HepG2 (cell line): Measurements from ENCODE around the gene KIAA1755. TPM values are rescaled to one million over a fixed set of nuclear protein-coding genes. Genes with fewer than 3 reads are reported as not detected.

Experiments
- ATAC-seq: fragments of 200-7000 bp; cut with Tn5 transposase; 3 replicates; pipeline ENCODE4 v1.9.1; 2020; ENCODE audit warnings: mild to moderate bottlenecking, moderate library complexity
- BruUV-seq: library from RNA; stranded (reverse); fragments of 400-500 nt; replicated peaks from 2 replicates; lab custom pipeline; 2021; lab: Mats Ljungman, UMichigan
- CTCF ChIA-PET: fragments of 300-600 bp; formaldehyde crosslinking; extraction: SDS; loops from one replicate; lab custom pipeline; 2021; ENCODE audit warnings: low total read pairs, inconsistent platforms, low intra/inter-chr PET ratio; lab: Yijun Ruan, JAX
- POLR2A ChIA-PET: fragments of 350-600 bp; sonication (Branson Sonifier 250); formaldehyde crosslinking; loops from one replicate; lab custom pipeline; 2020; ENCODE audit warnings: antibody characterized with exemption, inconsistent platforms; lab: Yijun Ruan, JAX
- DNase-seq: peaks from one replicate; pipeline ENCODE4 v3.0.0-alpha.2; 2015; ENCODE audit warnings: low spot score
- FAIRE-seq: peaks from 3 replicates; lab custom pipeline; 2011; peaks lifted over from hg19 to GRCh38; lab: Jason Lieb, UNC
- H2AFZ ChIP-seq: one replicate; pipeline ENCODE4 v1.6.1; 2011; ENCODE audit warnings: low read length, inconsistent platforms
- H3K27ac ChIP-seq: fragments of 300-600 bp; 3 replicates; pipeline ENCODE4 v1.8.0; 2011; ENCODE audit warnings: mixed run types, mild to moderate bottlenecking, mixed read lengths, low read length, inconsistent platforms; ENCODE audit not compliant: insufficient read depth; ENCODE audit errors: extremely low read length
- H3K27me3 ChIP-seq, 2 experiments: fragments of 200-600 bp in 1 of 2; 2 replicates in 1 of 2; 3 replicates in 1 of 2; pipeline versions ENCODE4 v1.6.0 to v1.8.0; 2011; ENCODE audit warnings: low read length in 2 of 2, mild to moderate bottlenecking in 2 of 2, moderate library complexity in 2 of 2, inconsistent platforms in 1 of 2; ENCODE audit not compliant: insufficient read depth in 2 of 2, control insufficient read depth in 1 of 2
- H3K36me3 ChIP-seq, 2 experiments: fragments of 200-600 bp in 1 of 2; replicated peaks in 1 of 2; 2 replicates in 1 of 2; 3 replicates in 1 of 2; pipeline versions ENCODE4 v1.5.1 to v1.8.0; 2011; ENCODE audit warnings: low read length in 2 of 2, inconsistent platforms in 1 of 2; ENCODE audit not compliant: insufficient read depth in 2 of 2, control insufficient read depth in 1 of 2
- H3K4me1 ChIP-seq: 2 replicates; pipeline ENCODE4 v1.5.1; 2012; ENCODE audit warnings: low read length, inconsistent platforms; ENCODE audit not compliant: insufficient read depth
- H3K4me2 ChIP-seq: 2 replicates; pipeline ENCODE4 v1.6.0; 2011; ENCODE audit warnings: low read depth, low read length, inconsistent platforms
- H3K4me3 ChIP-seq, 3 experiments: fragments of 200-600 bp in 1 of 3; sonication (generic), shearing (Covaris generic) in 1 of 3; replicated peaks in 1 of 3; 2 replicates each; pipeline ENCODE4 v1.5.1; 2011 to 2016; ENCODE audit warnings: low read length in 3 of 3, inconsistent platforms in 2 of 3, low read depth in 2 of 3, mild to moderate bottlenecking in 2 of 3, control low read depth in 1 of 3, mixed read lengths in 1 of 3; ENCODE audit not compliant: insufficient read depth in 1 of 3
- H3K79me2 ChIP-seq: one replicate; pipeline ENCODE4 v1.6.1; 2011; ENCODE audit warnings: low read length, inconsistent platforms; ENCODE audit not compliant: insufficient read depth
- H3K9ac ChIP-seq: 2 replicates; pipeline ENCODE4 v1.6.0; 2011; ENCODE audit warnings: mild to moderate bottlenecking, low read depth, low read length, inconsistent platforms; ENCODE audit not compliant: insufficient read depth
- H3K9me3 ChIP-seq: 2 replicates; pipeline ENCODE4 v1.5.1; 2012; ENCODE audit warnings: mild to moderate bottlenecking, low read length
- H4K20me1 ChIP-seq: 2 replicates; pipeline ENCODE4 v1.6.0; 2011; ENCODE audit warnings: inconsistent platforms, mild to moderate bottlenecking, low read length, moderate library complexity; ENCODE audit not compliant: insufficient read depth
- PRDM4 ChIP-seq: sonication (generic); formaldehyde crosslinking; IDR thresholded peaks from 2 replicates; pipeline ENCODE4 v1.9.0; 2021; ENCODE audit warnings: missing genetic modification reagents, borderline replicate concordance
- ZFP91 ChIP-seq: sonication (generic); formaldehyde crosslinking; IDR thresholded peaks from 2 replicates; pipeline ENCODE4 v1.9.0; 2022; ENCODE audit warnings: missing genetic modification reagents, mild to moderate bottlenecking, borderline replicate concordance
- ZUFSP ChIP-seq: sonication (generic); formaldehyde crosslinking; IDR thresholded peaks from 2 replicates; pipeline ENCODE4 v1.9.0; 2021; ENCODE audit warnings: missing genetic modification reagents, mild to moderate bottlenecking, borderline replicate concordance
- WGBS: methylation state at CpG from one replicate; pipeline ENCODE4 v1.1.6; 2017; ENCODE audit warnings: low lambda C conversion rate; 5-methylcytosine and 5-hydroxymethylcytosine counted together
- in situ Hi-C: cut with HindIII; loops from 2 replicates; pipeline ENCODE4 v1.10.0; 2017; ENCODE audit warnings: low pct_unique_long_range_greater_than_20kb; ENCODE audit not compliant: extremely low pct_ligation_motif_present
- intact Hi-C: fragments of 100-400 bp; cut with micrococcal nuclease; formaldehyde crosslinking; loops from one replicate; pipeline ENCODE4 v1.10.0; 2022; ENCODE audit not compliant: unreplicated experiment
- polyA plus RNA-seq, 8 experiments: library from polyadenylated mRNA; depleted of rRNA in 3 of 8; stranded (reverse) in 7 of 8; unstranded in 1 of 8; fragments of >200 nt; fragmentation: Illumina TruSeq in 4 of 8; extraction: Trizol in 4 of 8; gene quantifications; 2 replicates each; pipeline versions ENCODE4 v1.2.1 to v1.2.3, GENCODE V29; 2011 to 2016; ENCODE audit warnings: low read depth in 4 of 8, missing spikeins in 1 of 8, mixed read lengths in 1 of 8; ENCODE audit not compliant: insufficient read depth in 1 of 8
- total RNA-seq, 5 experiments: library from RNA; depleted of rRNA; stranded (reverse); fragments of >200 nt; fragmentation: Illumina TruSeq; extraction: Trizol; gene quantifications; 2 replicates each; pipeline ENCODE4 v1.2.3, GENCODE V29; 2016; ENCODE audit warnings: low read depth in 1 of 5
- TF ChIP-seq, protein P1 (sequence below): sonication (generic); formaldehyde crosslinking; IDR thresholded peaks from one replicate; pipeline ENCODE4 v1.5.1; 2020; ENCODE audit warnings: mild to moderate bottlenecking, missing genetic modification reagents; ENCODE audit errors: not compliant biosample characterization

KIAA1755 gene
- total and polyA plus RNA-seq, 2 of the 13 experiments (the other 11 are each of a cell fraction or from before 2014, with no cell fraction given) = 0.04 TPM; not detected in 1

GRCh38 chr20:38227420-38228360 is 32.8 kb downstream of the KIAA1755 start:
- no peak for DNase-seq
- POLR2A ChIA-PET = no interaction called here
- no peak for TF ChIP-seq ZUFSP (CRISPR knock-in tag)
- TF ChIP-seq PRDM4 (CRISPR knock-in tag) = no peak
- no peak for TF ChIP-seq ZFP91
- TF ChIP-seq, protein P1, sequence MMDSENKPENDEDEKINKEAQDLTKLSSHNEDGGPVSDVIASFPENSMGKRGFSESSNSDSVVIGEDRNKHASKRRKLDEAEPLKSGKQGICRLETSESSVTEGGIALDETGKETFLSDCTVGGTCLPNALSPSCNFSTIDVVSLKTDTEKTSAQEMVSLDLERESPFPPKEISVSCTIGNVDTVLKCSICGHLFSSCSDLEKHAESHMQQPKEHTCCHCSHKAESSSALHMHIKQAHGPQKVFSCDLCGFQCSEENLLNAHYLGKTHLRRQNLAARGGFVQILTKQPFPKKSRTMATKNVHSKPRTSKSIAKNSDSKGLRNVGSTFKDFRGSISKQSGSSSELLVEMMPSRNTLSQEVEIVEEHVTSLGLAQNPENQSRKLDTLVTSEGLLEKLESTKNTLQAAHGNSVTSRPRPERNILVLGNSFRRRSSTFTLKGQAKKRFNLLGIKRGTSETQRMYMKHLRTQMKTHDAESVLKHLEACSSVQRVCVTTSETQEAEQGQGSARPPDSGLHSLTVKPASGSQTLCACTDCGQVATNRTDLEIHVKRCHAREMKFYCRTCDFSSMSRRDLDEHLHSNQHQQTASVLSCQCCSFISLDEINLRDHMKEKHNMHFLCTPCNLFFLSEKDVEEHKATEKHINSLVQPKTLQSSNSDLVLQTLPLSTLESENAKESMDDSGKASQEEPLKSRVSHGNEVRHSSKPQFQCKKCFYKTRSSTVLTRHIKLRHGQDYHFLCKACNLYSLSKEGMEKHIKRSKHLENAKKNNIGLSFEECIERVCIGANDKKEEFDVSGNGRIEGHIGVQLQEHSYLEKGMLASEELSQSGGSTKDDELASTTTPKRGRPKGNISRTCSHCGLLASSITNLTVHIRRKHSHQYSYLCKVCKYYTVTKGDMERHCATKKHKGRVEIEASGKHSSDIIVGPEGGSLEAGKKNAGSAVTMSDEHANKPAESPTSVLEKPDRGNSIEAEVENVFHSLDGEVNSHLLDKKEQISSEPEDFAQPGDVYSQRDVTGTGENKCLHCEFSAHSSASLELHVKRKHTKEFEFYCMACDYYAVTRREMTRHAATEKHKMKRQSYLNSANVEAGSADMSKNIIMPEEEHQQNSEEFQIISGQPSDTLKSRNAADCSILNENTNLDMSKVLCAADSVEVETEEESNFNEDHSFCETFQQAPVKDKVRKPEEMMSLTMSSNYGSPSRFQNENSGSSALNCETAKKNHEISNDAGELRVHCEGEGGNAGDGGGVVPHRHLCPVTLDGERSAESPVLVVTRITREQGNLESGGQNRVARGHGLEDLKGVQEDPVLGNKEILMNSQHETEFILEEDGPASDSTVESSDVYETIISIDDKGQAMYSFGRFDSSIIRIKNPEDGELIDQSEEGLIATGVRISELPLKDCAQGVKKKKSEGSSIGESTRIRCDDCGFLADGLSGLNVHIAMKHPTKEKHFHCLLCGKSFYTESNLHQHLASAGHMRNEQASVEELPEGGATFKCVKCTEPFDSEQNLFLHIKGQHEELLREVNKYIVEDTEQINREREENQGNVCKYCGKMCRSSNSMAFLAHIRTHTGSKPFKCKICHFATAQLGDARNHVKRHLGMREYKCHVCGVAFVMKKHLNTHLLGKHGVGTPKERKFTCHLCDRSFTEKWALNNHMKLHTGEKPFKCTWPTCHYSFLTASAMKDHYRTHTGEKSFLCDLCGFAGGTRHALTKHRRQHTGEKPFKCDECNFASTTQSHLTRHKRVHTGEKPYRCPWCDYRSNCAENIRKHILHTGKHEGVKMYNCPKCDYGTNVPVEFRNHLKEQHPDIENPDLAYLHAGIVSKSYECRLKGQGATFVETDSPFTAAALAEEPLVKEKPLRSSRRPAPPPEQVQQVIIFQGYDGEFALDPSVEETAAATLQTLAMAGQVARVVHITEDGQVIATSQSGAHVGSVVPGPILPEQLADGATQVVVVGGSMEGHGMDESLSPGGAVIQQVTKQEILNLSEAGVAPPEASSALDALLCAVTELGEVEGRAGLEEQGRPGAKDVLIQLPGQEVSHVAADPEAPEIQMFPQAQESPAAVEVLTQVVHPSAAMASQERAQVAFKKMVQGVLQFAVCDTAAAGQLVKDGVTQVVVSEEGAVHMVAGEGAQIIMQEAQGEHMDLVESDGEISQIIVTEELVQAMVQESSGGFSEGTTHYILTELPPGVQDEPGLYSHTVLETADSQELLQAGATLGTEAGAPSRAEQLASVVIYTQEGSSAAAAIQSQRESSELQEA (CRISPR knock-in tag) = no peak

More at GRCh38 chr20:38227420-38228360, 32.8 kb downstream of the KIAA1755 start:
- peak; percentile 24; the same call in 2 of the 3 replicates for ATAC-seq
- Histone ChIP-seq H3K79me2 (no peaks in the 10 kb centered on the region), H4K20me1 (no peaks in the 10 kb centered on the region), H3K4me1 (peaks cover 12% of the 10 kb centered on the region; the same call in 1 of the 2 replicates), H3K4me2 (no peak overlapping the region), H2AFZ (no peak overlapping the region), H3K27me3 (peaks cover 0 to 27% of the 10 kb centered on the region in 2 experiments; a peak in 2 of 5 replicates), H3K9me3 (no peaks in the 10 kb centered on the region), H3K4me3 (no peak overlapping the region), H3K27ac (no peak overlapping the region), H3K36me3 (no peaks in the 10 kb centered on the region), H3K9ac (no peak overlapping the region)
- intact Hi-C loops = no loop called here
- BruUV-seq = no TSS peak
- no peak for FAIRE-seq
- 60% methylated on average over 6 of the region's 11 CpGs for WGBS
- in situ Hi-C loops = loop anchor here (5.0 kb wide), 2 partner anchors 95 to 185 kb away; no protein-coding TSS in a partner anchor
- CTCF ChIA-PET = no interaction called here
